LNCAP (cell line): ENCODE results near the gene SRGAP1.

Experiments used
- CTCF ChIP-seq: fragments of 450-650 bp; IDR thresholded peaks from 2 replicates; pipeline ENCODE4 v1.5.1; 2017; ENCODE audit warnings: mild to moderate bottlenecking

SRGAP1 gene

GRCh38 chr12:63809566-63809965, 34.9 kb upstream of the SRGAP1 start:
- TF ChIP-seq CTCF, result no peak

- TF ChIP-seq CTCF, result no peak
Measured at GRCh38 chr12:63811334-63811733, 33.2 kb upstream of the SRGAP1 start.

GRCh38 chr12:63811755-63812154, 32.7 kb upstream of the SRGAP1 start:
- no peak for TF ChIP-seq CTCF

- no peak for TF ChIP-seq CTCF
Measured at GRCh38 chr12:63814146-63814772, 30.2 kb upstream of the SRGAP1 start.

- TF ChIP-seq CTCF, result no peak
Measured at GRCh38 chr12:63815482-63815852, 29.0 kb upstream of the SRGAP1 start.

- TF ChIP-seq CTCF, result no peak
Measured at GRCh38 chr12:63816031-63816430, 28.5 kb upstream of the SRGAP1 start.

- TF ChIP-seq CTCF, result no peak
Measured at GRCh38 chr12:63820427-63820826, 24.1 kb upstream of the SRGAP1 start.

- no peak for TF ChIP-seq CTCF
Measured at GRCh38 chr12:63821781-63822251, 22.7 kb upstream of the SRGAP1 start.
